H1 (cell line): ENCODE data around the gene MAS1L. TPM values are rescaled to one million over a fixed set of nuclear protein-coding genes. Genes with fewer than 3 reads are reported as not detected.

Source experiments
- CTCF ChIA-PET: fragments of 300-600 bp; sonication (Branson Sonifier 250); formaldehyde crosslinking; loops from one replicate; lab custom pipeline; 2021; ENCODE audit not compliant: partially characterized antibody; lab: Charles Lee
- POLR2A ChIA-PET: fragments of 300-600 bp; sonication (Branson Sonifier 250); formaldehyde crosslinking; loops from one replicate; lab custom pipeline; 2021; ENCODE audit warnings: inconsistent platforms; ENCODE audit not compliant: partially characterized antibody; lab: Charles Lee
- DNase-seq, 2 experiments: peaks; one replicate each; pipeline versions ENCODE4 v3.0.0 to v3.0.0-alpha.2; 2010 to 2022; ENCODE audit warnings: low spot score in 2 of 2, low read depth in 1 of 2, mixed read lengths in 1 of 2
- FAIRE-seq: peaks from 2 replicates; lab custom pipeline; 2011; peaks lifted over from hg19 to GRCh38; lab: Jason Lieb, UNC
- H2AFZ ChIP-seq: 2 replicates; pipeline ENCODE4 v1.8.1; 2012; ENCODE audit warnings: low read length, inconsistent platforms
- H2AK5ac ChIP-seq: 2 replicates; pipeline ENCODE4 v1.6.1; 2013; ENCODE audit warnings: low read depth, low read length
- H2BK120ac ChIP-seq: replicated peaks from 2 replicates; pipeline ENCODE3; 2013; ENCODE audit warnings: low read depth, low read length, inconsistent platforms
- H2BK12ac ChIP-seq: 2 replicates; pipeline ENCODE4 v1.6.1; 2013; ENCODE audit warnings: low read depth, low read length
- H2BK15ac ChIP-seq: 2 replicates; pipeline ENCODE4 v1.6.1; 2013; ENCODE audit warnings: low read length
- H2BK20ac ChIP-seq: 2 replicates; pipeline ENCODE4 v1.6.1; 2013; ENCODE audit warnings: low read length
- H2BK5ac ChIP-seq: 2 replicates; pipeline ENCODE4 v1.6.1; 2013; ENCODE audit warnings: low read depth, low read length
- H3K14ac ChIP-seq: 2 replicates; pipeline ENCODE4 v1.6.1; 2013; ENCODE audit warnings: inconsistent platforms; ENCODE audit not compliant: insufficient read length
- H3K18ac ChIP-seq: 2 replicates; pipeline ENCODE4 v1.6.1; 2013; ENCODE audit warnings: low read length; ENCODE audit errors: extremely low read depth
- H3K23ac ChIP-seq: 2 replicates; pipeline ENCODE4 v1.6.1; 2013; ENCODE audit warnings: inconsistent platforms; ENCODE audit not compliant: insufficient read length
- H3K23me2 ChIP-seq: 2 replicates; pipeline ENCODE4 v1.6.1; 2013; ENCODE audit warnings: low read depth, low read length
- H3K27ac ChIP-seq: 2 replicates; pipeline ENCODE4 v1.6.1; 2011; ENCODE audit warnings: low read depth, low read length, inconsistent platforms
- H3K27me3 ChIP-seq, 4 experiments: replicated peaks in 1 of 4; 1 replicate in 1 of 4; 2 replicates in 3 of 4; pipeline versions ENCODE4 v1.6.1 to v1.8.1; 2011 to 2013; ENCODE audit warnings: low read length in 3 of 4, mild to moderate bottlenecking in 3 of 4, inconsistent platforms in 2 of 4, mixed read lengths in 2 of 4, moderate library complexity in 1 of 4; ENCODE audit not compliant: control insufficient read depth in 3 of 4, insufficient read depth in 3 of 4; ENCODE audit errors: extremely low read depth in 1 of 4
- H3K36me3 ChIP-seq, 4 experiments: 2 replicates each; pipeline versions ENCODE4 v1.6.1 to v1.8.1; 2011 to 2013; ENCODE audit warnings: mild to moderate bottlenecking in 4 of 4, low read length in 3 of 4, moderate library complexity in 2 of 4, control low read depth in 1 of 4, inconsistent platforms in 1 of 4; ENCODE audit not compliant: insufficient read depth in 4 of 4, control insufficient read depth in 2 of 4
- H3K4ac ChIP-seq: replicated peaks from 2 replicates; pipeline ENCODE3; 2013; ENCODE audit warnings: low read length, low read depth, mixed read lengths, inconsistent platforms; ENCODE audit not compliant: insufficient read length
- H3K4me1 ChIP-seq, 4 experiments: replicated peaks in 1 of 4; 1 replicate in 1 of 4; 2 replicates in 3 of 4; pipeline versions ENCODE4 v1.6.1 to v1.8.1; 2011 to 2013; ENCODE audit warnings: low read length in 3 of 4, inconsistent platforms in 2 of 4, mixed read lengths in 1 of 4; ENCODE audit not compliant: insufficient read depth in 4 of 4, control insufficient read depth in 3 of 4
- H3K4me2 ChIP-seq, 2 experiments: 2 replicates each; pipeline versions ENCODE4 v1.6.1 to v1.8.1; 2011 to 2013; ENCODE audit warnings: low read depth in 2 of 2, low read length in 2 of 2, control low read depth in 1 of 2, inconsistent platforms in 1 of 2, mild to moderate bottlenecking in 1 of 2; ENCODE audit not compliant: insufficient read depth in 1 of 2
- H3K4me3 ChIP-seq, 4 experiments: fragments of 200-600, 300-600 bp in 1 of 4; sonication (generic), shearing (Covaris generic), sonication (Bioruptor Twin) in 1 of 4; 2 replicates each; pipeline versions ENCODE4 v1.5.1 to v1.8.1; 2011 to 2016; ENCODE audit warnings: low read length in 4 of 4, low read depth in 3 of 4, control low read depth in 2 of 4, inconsistent platforms in 2 of 4, mild to moderate bottlenecking in 2 of 4, mixed read lengths in 1 of 4, moderate library complexity in 1 of 4; ENCODE audit not compliant: insufficient read depth in 2 of 4; ENCODE audit errors: extremely low read depth in 1 of 4
- H3K56ac ChIP-seq: replicated peaks from 2 replicates; pipeline ENCODE3; 2013; ENCODE audit warnings: low read depth, mild to moderate bottlenecking, mixed read lengths, low read length, inconsistent platforms; ENCODE audit not compliant: insufficient read length
- H3K79me1 ChIP-seq: 2 replicates; pipeline ENCODE4 v1.6.1; 2013; ENCODE audit warnings: low read depth, low read length, control low read depth
- H3K79me2 ChIP-seq, 2 experiments: 2 replicates each; pipeline versions ENCODE4 v1.6.1 to v1.8.1; 2012 to 2013; ENCODE audit warnings: low read length in 2 of 2, mild to moderate bottlenecking in 2 of 2, inconsistent platforms in 1 of 2; ENCODE audit not compliant: insufficient read depth in 2 of 2, control insufficient read depth in 1 of 2
- H3K9ac ChIP-seq, 4 experiments: replicated peaks in 1 of 4; 1 replicate in 1 of 4; 2 replicates in 3 of 4; pipeline versions ENCODE4 v1.6.1 to v1.8.1; 2011 to 2013; ENCODE audit warnings: low read depth in 3 of 4, low read length in 3 of 4, control low read depth in 2 of 4, mild to moderate bottlenecking in 2 of 4, moderate library complexity in 2 of 4, inconsistent platforms in 1 of 4; ENCODE audit errors: extremely low read depth in 1 of 4
- H3K9me3 ChIP-seq, 2 experiments: 2 replicates each; pipeline versions ENCODE4 v1.6.1 to v1.8.1; 2012 to 2013; ENCODE audit warnings: mild to moderate bottlenecking in 2 of 2, moderate library complexity in 2 of 2, control low read depth in 1 of 2, inconsistent platforms in 1 of 2, low read depth in 1 of 2, low read length in 1 of 2, mixed read lengths in 1 of 2; ENCODE audit not compliant: insufficient read depth in 2 of 2
- H4K20me1 ChIP-seq, 2 experiments: replicated peaks in 1 of 2; 2 replicates each; pipeline versions ENCODE3 to v1.8.1; 2011 to 2013; ENCODE audit warnings: inconsistent platforms in 2 of 2, low read length in 2 of 2, mild to moderate bottlenecking in 1 of 2; ENCODE audit not compliant: insufficient read depth in 2 of 2, control insufficient read depth in 1 of 2
- H4K5ac ChIP-seq: 2 replicates; pipeline ENCODE4 v1.6.1; 2013; ENCODE audit warnings: low read length, low read depth, mixed read lengths, inconsistent platforms; ENCODE audit not compliant: insufficient read length
- H4K8ac ChIP-seq: 2 replicates; pipeline ENCODE4 v1.8.0; 2013; ENCODE audit warnings: mild to moderate bottlenecking, moderate library complexity, low read length, inconsistent platforms; ENCODE audit not compliant: insufficient read depth; ENCODE audit errors: extremely low read depth
- H4K91ac ChIP-seq: replicated peaks from 2 replicates; pipeline ENCODE3; 2013; ENCODE audit warnings: low read length, mixed read lengths, inconsistent platforms; ENCODE audit not compliant: insufficient read length
- ASH2L ChIP-seq: fragments of 200-600, 300-600 bp; sonication (generic); IDR thresholded peaks from one replicate; pipeline ENCODE4 v1.7.1; 2017; ENCODE audit warnings: low read length
- CHD2 ChIP-seq: IDR thresholded peaks from 2 replicates; pipeline ENCODE4 v1.6.1; 2012; ENCODE audit warnings: low read length, improper control_type of control experiment
- GABPA ChIP-seq: IDR thresholded peaks from 2 replicates; pipeline ENCODE4 v1.6.1; 2011; ENCODE audit warnings: mild to moderate bottlenecking, low read length, moderate library complexity, borderline replicate concordance; ENCODE audit not compliant: insufficient read depth
- GTF2F1 ChIP-seq: IDR thresholded peaks from 2 replicates; pipeline ENCODE4 v1.6.1; 2012; ENCODE audit warnings: low read depth, low read length, improper control_type of control experiment, borderline replicate concordance
- POU5F1 ChIP-seq: IDR thresholded peaks from 2 replicates; pipeline ENCODE4 v1.6.1; 2011; ENCODE audit warnings: low read depth, mild to moderate bottlenecking, low read length, moderate library complexity
- SIN3A ChIP-seq, 2 experiments: IDR thresholded peaks in 1 of 2; conservative IDR thresholded peaks in 1 of 2; 2 replicates each; pipeline ENCODE4 v1.6.1; 2011 to 2012; ENCODE audit warnings: low read length in 2 of 2, improper control_type of control experiment in 1 of 2, low read depth in 1 of 2, mild to moderate bottlenecking in 1 of 2
- SP1 ChIP-seq: IDR thresholded peaks from 2 replicates; pipeline ENCODE4 v1.6.1; 2011; ENCODE audit warnings: low read depth, low read length
- TAF1 ChIP-seq: IDR thresholded peaks from 2 replicates; pipeline ENCODE4 v1.6.1; 2011; ENCODE audit warnings: mild to moderate bottlenecking, low read depth, low read length
- TAF7 ChIP-seq: optimal IDR thresholded peaks from 2 replicates; pipeline ENCODE3; 2011; ENCODE audit warnings: low read depth, mild to moderate bottlenecking, inconsistent platforms, low read length, moderate library complexity, borderline replicate concordance
- TCF12 ChIP-seq: IDR thresholded peaks from 2 replicates; pipeline ENCODE4 v1.6.1; 2011; ENCODE audit warnings: low read depth, mild to moderate bottlenecking, low read length
- WGBS, 2 experiments: shearing (Covaris generic) in 1 of 2; methylation state at CpG; one replicate each; pipeline versions ENCODE4 v1.1.6 to v1.1.7; 2013 to 2015; ENCODE audit warnings: low lambda C conversion rate in 2 of 2, mixed read lengths in 2 of 2, inconsistent platforms in 1 of 2, low coverage in 1 of 2, missing lambda C conversion rate in 1 of 2; ENCODE audit not compliant: insufficient replicate concordance in 2 of 2, insufficient coverage in 1 of 2, insufficient read length in 1 of 2; ENCODE audit errors: extremely low coverage in 1 of 2, missing lambda C conversion rate in 1 of 2; 5-methylcytosine and 5-hydroxymethylcytosine counted together
- polyA plus RNA-seq, 7 experiments: library from polyadenylated mRNA; depleted of rRNA in 3 of 7; stranded (reverse) in 5 of 7; unstranded in 2 of 7; fragments of >200 nt in 5 of 7; fragments of 200-250 nt in 2 of 7; gene quantifications; 1 replicate in 5 of 7; 2 replicates in 1 of 7; 4 replicates in 1 of 7; pipeline versions ENCODE4 v1.2.1 to v1.2.3, GENCODE V29; 2011 to 2013; ENCODE audit warnings: missing spikeins in 2 of 7, mixed read lengths in 2 of 7
- total RNA-seq: library from RNA; stranded (reverse); fragmentation: NEBNext Ultra II Directional; extraction: Animal tissue kit (Norgen Biotek cat#: 25700); gene quantifications from 2 replicates; pipeline ENCODE4 v1.2.1, GENCODE V29; 2021

The MAS1L gene
- total and polyA plus RNA-seq, 2 of the 8 experiments (the other 6 are each of a cell fraction or from before 2014, with no cell fraction given), result not detected

GRCh38 chr6:29495571-29495970 lies 7.8 kb upstream of the MAS1L start:
- Histone ChIP-seq H3K27ac (no peak overlapping the region), H3K18ac (no peak overlapping the region), H3K4me2 (no peak overlapping the region), H3K79me2 (no peaks in the 10 kb centered on the region), H2BK120ac (no peak overlapping the region), H4K91ac (no peak overlapping the region), H3K9ac (no peak overlapping the region), H3K23me2 (no peaks in the 10 kb centered on the region), H3K4ac (no peak overlapping the region), H3K4me1 (no peaks in the 10 kb centered on the region), H3K4me3 (no peak overlapping the region), H2AFZ (no peak overlapping the region), H3K27me3 (no peaks in the 10 kb centered on the region), H3K9me3 (no peaks in the 10 kb centered on the region), H3K14ac (no peak overlapping the region), H4K5ac (no peak overlapping the region), H2BK5ac (no peak overlapping the region), H4K20me1 (no peaks in the 10 kb centered on the region), H3K36me3 (no peaks in the 10 kb centered on the region), H4K8ac (no peak overlapping the region), H2AK5ac (no peak overlapping the region), H3K23ac (no peak overlapping the region), H2BK12ac (no peak overlapping the region), H2BK15ac (no peak overlapping the region), H3K56ac (no peak overlapping the region), H2BK20ac (no peak overlapping the region), H3K79me1 (no peaks in the 10 kb centered on the region)
- no peak for DNase-seq
- 94% methylated on average over 4 of the region's 4 CpGs; no CpG with 5 or more reads in 1 of the 2 experiments for WGBS, 2 experiments
- no peak for TF ChIP-seq ASH2L
- TF ChIP-seq GTF2F1, result no peak
- TF ChIP-seq TAF7, result no peak
- no peak for TF ChIP-seq POU5F1
- TF ChIP-seq SP1, result no peak
- no peak for TF ChIP-seq SIN3A (conservative IDR thresholded peaks at IDR 0.05 in 1 of 2, IDR thresholded peaks at IDR 0.05 in 1 of 2; ENCODE audit: low read depth in 1 of 2, low read length in 2 of 2)
- TF ChIP-seq GABPA, result no peak
- TF ChIP-seq TCF12, result no peak
- TF ChIP-seq TAF1, result no peak
- no peak for TF ChIP-seq CHD2
- no peak for FAIRE-seq
- ChIA-PET POLR2A (interaction anchor here (1.5 kb wide), 1 partner anchor 101 kb away, joined by 5 read pairs; no protein-coding TSS in a partner anchor), CTCF (interaction anchor here (1.8 kb wide), 1 partner anchor 94 kb away, joined by 5 read pairs; no protein-coding TSS in a partner anchor)
